ENCODE measurements around the gene TLX1.
"Not testable (repeated sequence)": the region's sequence is repeated elsewhere in the genome, so short reads cannot be mapped to it uniquely, and the experiment has no call there.

DNA sequence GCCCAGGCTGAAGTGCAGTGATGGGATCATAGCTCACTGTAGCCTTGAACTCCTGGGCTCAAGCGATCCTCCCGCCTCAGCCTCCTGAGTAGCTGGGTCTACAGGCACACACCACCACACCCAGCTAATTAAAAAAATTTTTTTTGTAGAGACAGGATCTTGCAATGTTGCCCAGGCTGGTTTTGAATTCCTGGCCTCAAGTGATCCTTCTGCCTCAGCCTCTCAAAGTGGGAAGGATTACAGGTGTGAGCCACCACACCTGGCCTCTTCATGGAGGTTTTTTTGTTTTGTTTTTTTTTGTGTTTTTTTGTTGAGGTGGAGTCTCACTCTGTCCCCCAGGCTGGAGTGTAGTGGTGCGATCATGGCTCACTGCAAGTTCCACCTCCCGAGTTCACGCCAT, 23.4 kb downstream of the TLX1 start:
- TF ChIP-seq EZH2phosphoT487 (IDR thresholded peaks at IDR 0.05; ENCODE audit: low read depth, severe bottlenecking, unreplicated experiment); EZH2 (IDR thresholded peaks at IDR 0.05; ENCODE audit: borderline replicate concordance); CTCF (IDR thresholded peaks at IDR 0.05; ENCODE audit: poor library complexity): not testable (repeated sequence)
